Fibroblast of mammary gland (primary cell): Measurements from ENCODE around the gene CADM1.

ENCODE experiments used
- DNase-seq: peaks from one replicate; pipeline ENCODE4 v3.0.0-alpha.2; 2010; ENCODE audit warnings: low read depth
- H3K4me3 ChIP-seq: 2 replicates; pipeline ENCODE4 v1.5.1; 2011; ENCODE audit warnings: low read depth, mild to moderate bottlenecking, low read length, moderate library complexity; ENCODE audit not compliant: control insufficient read depth
- TF ChIP-seq, protein P1 (sequence below): conservative IDR thresholded peaks from 2 replicates; pipeline ENCODE4 v1.5.1; 2011; ENCODE audit warnings: low read depth, low read length, inconsistent platforms; ENCODE audit not compliant: control insufficient read depth, insufficient read depth

Gene CADM1

GRCh38 chr11:115377882-115378296 lies 126.3 kb downstream of the CADM1 start:
- DNase-seq, result no peak
- H3K4me3 ChIP-seq, result no peak overlapping the region
- TF ChIP-seq, protein P1, sequence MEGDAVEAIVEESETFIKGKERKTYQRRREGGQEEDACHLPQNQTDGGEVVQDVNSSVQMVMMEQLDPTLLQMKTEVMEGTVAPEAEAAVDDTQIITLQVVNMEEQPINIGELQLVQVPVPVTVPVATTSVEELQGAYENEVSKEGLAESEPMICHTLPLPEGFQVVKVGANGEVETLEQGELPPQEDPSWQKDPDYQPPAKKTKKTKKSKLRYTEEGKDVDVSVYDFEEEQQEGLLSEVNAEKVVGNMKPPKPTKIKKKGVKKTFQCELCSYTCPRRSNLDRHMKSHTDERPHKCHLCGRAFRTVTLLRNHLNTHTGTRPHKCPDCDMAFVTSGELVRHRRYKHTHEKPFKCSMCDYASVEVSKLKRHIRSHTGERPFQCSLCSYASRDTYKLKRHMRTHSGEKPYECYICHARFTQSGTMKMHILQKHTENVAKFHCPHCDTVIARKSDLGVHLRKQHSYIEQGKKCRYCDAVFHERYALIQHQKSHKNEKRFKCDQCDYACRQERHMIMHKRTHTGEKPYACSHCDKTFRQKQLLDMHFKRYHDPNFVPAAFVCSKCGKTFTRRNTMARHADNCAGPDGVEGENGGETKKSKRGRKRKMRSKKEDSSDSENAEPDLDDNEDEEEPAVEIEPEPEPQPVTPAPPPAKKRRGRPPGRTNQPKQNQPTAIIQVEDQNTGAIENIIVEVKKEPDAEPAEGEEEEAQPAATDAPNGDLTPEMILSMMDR, result no peak

DNA sequence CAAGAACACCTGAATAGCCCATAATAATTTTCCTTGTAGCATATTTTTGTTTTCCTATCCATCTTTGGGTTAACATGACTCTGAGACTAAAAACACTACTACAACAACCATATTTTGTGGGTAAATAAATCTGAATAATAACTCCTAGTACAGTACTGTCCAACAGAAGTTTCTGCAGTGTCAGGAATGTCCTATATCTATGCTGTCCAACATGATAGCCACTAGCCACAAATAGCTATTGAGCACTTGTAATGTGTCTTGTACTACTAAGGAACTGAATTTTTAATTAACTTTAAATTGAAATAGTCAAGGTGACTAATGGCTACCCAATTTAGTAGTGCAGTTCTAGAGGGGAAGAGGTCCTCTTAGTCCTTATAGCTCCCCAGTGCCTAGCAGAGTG lies 135.6 kb downstream of the CADM1 start:
- H3K4me3 ChIP-seq, result no peak overlapping the region
- DNase-seq, result no peak
- TF ChIP-seq, protein P1, result no peak

DNA sequence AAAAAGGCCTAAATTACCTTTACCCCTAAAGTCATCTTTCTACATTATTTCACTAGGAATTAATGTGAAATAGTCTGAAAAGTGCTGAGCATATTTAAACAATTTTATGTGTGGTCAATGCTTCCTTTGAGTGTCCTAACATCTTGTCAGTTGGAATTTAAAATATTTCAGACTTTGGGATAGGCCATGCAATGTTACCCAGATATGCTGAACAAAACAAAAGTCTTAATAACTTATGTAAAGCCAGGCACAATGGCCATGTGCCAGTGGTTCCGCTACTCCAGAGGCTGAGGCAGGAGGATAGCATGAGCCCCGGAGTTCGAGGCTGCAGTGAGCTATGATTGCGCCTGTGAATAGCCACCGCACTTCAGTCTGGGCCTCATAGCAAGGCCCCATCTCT lies 137.4 kb downstream of the CADM1 start:
- no peak for DNase-seq
- TF ChIP-seq, protein P1, result no peak
- H3K4me3 ChIP-seq, result no peak overlapping the region

DNA sequence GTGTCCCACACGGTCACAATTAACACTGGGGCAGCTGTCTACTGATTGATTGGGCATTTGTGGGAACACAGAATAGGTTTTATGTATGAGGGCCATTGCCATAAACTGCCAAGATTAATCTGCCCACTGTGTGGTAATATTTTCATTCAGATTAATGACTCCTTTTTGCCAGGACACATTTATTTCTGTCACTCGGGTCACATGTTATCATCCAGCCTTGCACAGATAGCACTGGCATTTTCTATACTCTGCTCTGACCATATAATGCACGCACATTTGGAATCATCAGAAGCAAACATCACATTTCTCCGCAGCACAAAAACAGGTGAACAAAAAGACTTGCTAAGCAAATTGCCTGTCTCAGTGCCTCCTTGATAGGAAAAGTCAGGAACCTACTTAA lies 138.3 kb downstream of the CADM1 start:
- H3K4me3 ChIP-seq, result no peak overlapping the region
- TF ChIP-seq, protein P1, result no peak
- no peak for DNase-seq

DNA sequence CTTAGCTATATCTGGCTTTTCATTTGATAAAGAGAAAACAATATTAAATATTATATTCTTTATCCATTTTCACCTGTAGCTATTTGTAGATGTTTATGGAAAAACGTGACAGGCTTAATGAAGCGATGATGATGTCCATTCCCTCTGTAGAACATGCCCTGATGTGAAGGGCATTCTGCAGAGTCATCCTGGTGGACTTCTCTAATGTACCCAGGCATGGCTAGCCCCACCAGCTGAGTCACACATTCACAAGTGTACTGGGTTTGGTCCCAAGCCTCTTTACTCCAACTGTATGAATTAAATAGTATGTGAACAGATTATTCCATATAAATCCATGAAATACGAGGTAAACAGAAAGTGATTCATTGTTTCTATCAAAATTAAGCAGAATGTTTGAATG lies 139.3 kb downstream of the CADM1 start:
- TF ChIP-seq, protein P1, result no peak
- H3K4me3 ChIP-seq, result no peak overlapping the region
- no peak for DNase-seq

- DNase-seq, result no peak
- TF ChIP-seq, protein P1, result no peak
Measured at GRCh38 chr11:115363921-115364320, 140.3 kb downstream of the CADM1 start.

GRCh38 chr11:115363426-115363825 lies 140.8 kb downstream of the CADM1 start:
- DNase-seq, result no peak
- TF ChIP-seq, protein P1, result no peak
- no peak overlapping the region for H3K4me3 ChIP-seq

More at GRCh38 chr11:115363921-115364320, 140.3 kb downstream of the CADM1 start:
- H3K4me3 ChIP-seq, result no peak overlapping the region
